HepG2 (cell line): ENCODE measurements around the gene OARD1. TPM values are rescaled to one million over a fixed set of nuclear protein-coding genes. Genes with fewer than 3 reads are reported as not detected.
A peak's percentile ranks its signal among the peaks of the same experiment; 100 is the strongest.

ENCODE experiments used
- BRCA1 ChIP-seq: sonication (generic); formaldehyde crosslinking; IDR thresholded peaks from 2 replicates; pipeline ENCODE4 v1.4.0; 2020; ENCODE audit warnings: missing genetic modification reagents
- FOSL2 ChIP-seq: sonication (generic); formaldehyde crosslinking; IDR thresholded peaks from 2 replicates; pipeline ENCODE4 v1.4.0; 2020; ENCODE audit warnings: missing genetic modification reagents
- FOXP1 ChIP-seq, 2 experiments: fragments of 450-650 bp in 1 of 2; IDR thresholded peaks; 2 replicates each; pipeline ENCODE4 v1.6.1; 2017 to 2018; ENCODE audit warnings: antibody characterized with exemption in 1 of 2
- GPN1 ChIP-seq: sonication (generic); formaldehyde crosslinking; IDR thresholded peaks from 2 replicates; pipeline ENCODE4 v1.5.1; 2020; ENCODE audit warnings: missing genetic modification reagents, borderline replicate concordance
- KDM1A ChIP-seq: IDR thresholded peaks from 2 replicates; pipeline ENCODE4 v1.6.1; 2016; ENCODE audit warnings: missing compliant biosample characterization
- LCORL ChIP-seq, 2 experiments: fragments of 450-650 bp in 1 of 2; sonication (generic) in 1 of 2; formaldehyde crosslinking in 1 of 2; IDR thresholded peaks; 2 replicates each; pipeline versions ENCODE4 v1.5.0 to v1.6.1; 2017 to 2020; ENCODE audit warnings: antibody characterized with exemption in 1 of 2, missing genetic modification reagents in 1 of 2
- SALL1 ChIP-seq: sonication (generic); formaldehyde crosslinking; IDR thresholded peaks from 2 replicates; pipeline ENCODE4 v1.8.0; 2022; ENCODE audit warnings: mild to moderate bottlenecking, missing genetic modification reagents
- SMC3 ChIP-seq: IDR thresholded peaks from 2 replicates; pipeline ENCODE4 v1.6.1; 2011; ENCODE audit warnings: low read length, improper control_type of control experiment
- TRAFD1 ChIP-seq: sonication (generic); formaldehyde crosslinking; IDR thresholded peaks from 2 replicates; pipeline ENCODE4 v1.5.1; 2020; ENCODE audit warnings: missing genetic modification reagents, mild to moderate bottlenecking, borderline replicate concordance
- ZBTB21 ChIP-seq: sonication (generic); formaldehyde crosslinking; IDR thresholded peaks from 2 replicates; pipeline ENCODE4 v1.4.0; 2020; ENCODE audit warnings: missing genetic modification reagents
- ZBTB7A ChIP-seq: sonication (generic); formaldehyde crosslinking; IDR thresholded peaks from 2 replicates; pipeline ENCODE4 v1.8.0; 2022; ENCODE audit warnings: mild to moderate bottlenecking, missing genetic modification reagents
- ZC3H13 ChIP-seq: sonication (generic); formaldehyde crosslinking; IDR thresholded peaks from 2 replicates; pipeline ENCODE4 v1.8.1; 2023; ENCODE audit warnings: mild to moderate bottlenecking, missing genetic modification reagents, moderate library complexity
- ZNF12 ChIP-seq: sonication (generic); formaldehyde crosslinking; IDR thresholded peaks from 2 replicates; pipeline ENCODE4 v1.5.0; 2020; ENCODE audit warnings: missing genetic modification reagents
- ZNF260 ChIP-seq: sonication (generic); formaldehyde crosslinking; IDR thresholded peaks from 2 replicates; pipeline ENCODE4 v1.4.0; 2020; ENCODE audit warnings: missing genetic modification reagents, low read depth, mild to moderate bottlenecking, borderline replicate concordance
- ZNF274 ChIP-seq: sonication (generic); formaldehyde crosslinking; IDR thresholded peaks from 2 replicates; pipeline ENCODE4 v1.5.1; 2020; ENCODE audit warnings: mild to moderate bottlenecking, missing genetic modification reagents
- ZNF34 ChIP-seq: sonication (generic); formaldehyde crosslinking; IDR thresholded peaks from 2 replicates; pipeline ENCODE4 v1.4.0; 2020; ENCODE audit warnings: mild to moderate bottlenecking, missing genetic modification reagents, borderline replicate concordance
- ZNF501 ChIP-seq: sonication (generic); formaldehyde crosslinking; IDR thresholded peaks from 2 replicates; pipeline ENCODE4 v1.5.1; 2020; ENCODE audit warnings: mild to moderate bottlenecking, moderate library complexity, missing genetic modification reagents
- ZNF660 ChIP-seq: sonication (generic); formaldehyde crosslinking; IDR thresholded peaks from 2 replicates; pipeline ENCODE4 v1.5.1; 2020; ENCODE audit warnings: mild to moderate bottlenecking, low read depth, missing genetic modification reagents, borderline replicate concordance
- polyA plus RNA-seq, 8 experiments: library from polyadenylated mRNA; depleted of rRNA in 3 of 8; stranded (reverse) in 7 of 8; unstranded in 1 of 8; fragments of >200 nt; fragmentation: Illumina TruSeq in 4 of 8; extraction: Trizol in 4 of 8; gene quantifications; 2 replicates each; pipeline versions ENCODE4 v1.2.1 to v1.2.3, GENCODE V29; 2011 to 2016; ENCODE audit warnings: low read depth in 4 of 8, missing spikeins in 1 of 8, mixed read lengths in 1 of 8; ENCODE audit not compliant: insufficient read depth in 1 of 8
- total RNA-seq, 5 experiments: library from RNA; depleted of rRNA; stranded (reverse); fragments of >200 nt; fragmentation: Illumina TruSeq; extraction: Trizol; gene quantifications; 2 replicates each; pipeline ENCODE4 v1.2.3, GENCODE V29; 2016; ENCODE audit warnings: low read depth in 1 of 5
- TF ChIP-seq, protein P1 (sequence below): sonication (generic); formaldehyde crosslinking; IDR thresholded peaks from 2 replicates; pipeline ENCODE4 v1.4.0; 2020; ENCODE audit warnings: missing genetic modification reagents
- TF ChIP-seq, protein P2 (sequence below): IDR thresholded peaks from 2 replicates; pipeline ENCODE4 v1.6.1; 2016
- TF ChIP-seq, protein P3 (sequence below): sonication (generic); formaldehyde crosslinking; IDR thresholded peaks from 2 replicates; pipeline ENCODE4 v1.4.0; 2020; ENCODE audit warnings: missing genetic modification reagents, borderline replicate concordance

Gene OARD1
- total and polyA plus RNA-seq, 2 of the 13 experiments (the other 11 are each of a cell fraction or from before 2014, with no cell fraction given), result 18.4 to 49.0 TPM

DNA sequence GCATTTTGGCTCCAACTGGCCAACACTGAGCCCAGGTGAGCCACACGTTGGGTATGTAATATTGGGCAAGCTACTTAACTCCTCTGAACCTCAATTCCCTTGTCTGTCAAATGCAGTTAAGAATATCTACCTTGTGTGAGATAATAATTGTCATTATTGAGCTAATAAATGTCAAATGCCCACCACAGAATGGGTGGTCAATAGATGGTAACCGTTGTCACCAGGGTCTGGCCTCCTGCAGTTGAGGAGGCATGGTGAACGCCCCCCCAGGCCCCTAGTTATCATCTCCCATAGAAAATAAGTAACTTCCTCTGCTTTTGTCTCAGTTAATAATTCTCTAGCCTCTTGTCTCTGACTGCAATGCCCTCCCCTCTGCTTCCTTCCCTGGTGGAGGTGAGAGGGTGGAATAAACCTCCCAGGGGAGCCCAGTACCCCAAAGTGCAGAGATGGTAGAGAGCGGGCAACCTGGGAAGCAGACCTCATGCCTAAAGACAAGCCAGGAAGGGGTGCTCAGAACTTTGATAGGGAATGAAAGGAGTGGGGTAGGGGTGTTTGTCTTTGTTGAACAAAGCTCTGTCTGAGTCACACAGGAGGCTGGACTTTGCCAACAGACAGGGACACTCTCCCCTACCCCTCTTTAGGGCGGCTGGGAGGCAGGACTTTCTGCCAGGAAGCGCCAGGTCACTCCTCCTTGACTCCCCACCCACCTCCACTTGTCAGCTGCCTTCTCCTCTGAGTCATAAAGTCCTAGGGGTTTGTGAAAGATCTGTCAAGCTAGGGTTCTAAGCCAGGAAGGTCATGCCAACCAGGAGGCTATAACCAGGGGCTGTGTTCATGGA is 31.8 kb downstream of the OARD1 start (continued):
- TF ChIP-seq, protein P1, sequence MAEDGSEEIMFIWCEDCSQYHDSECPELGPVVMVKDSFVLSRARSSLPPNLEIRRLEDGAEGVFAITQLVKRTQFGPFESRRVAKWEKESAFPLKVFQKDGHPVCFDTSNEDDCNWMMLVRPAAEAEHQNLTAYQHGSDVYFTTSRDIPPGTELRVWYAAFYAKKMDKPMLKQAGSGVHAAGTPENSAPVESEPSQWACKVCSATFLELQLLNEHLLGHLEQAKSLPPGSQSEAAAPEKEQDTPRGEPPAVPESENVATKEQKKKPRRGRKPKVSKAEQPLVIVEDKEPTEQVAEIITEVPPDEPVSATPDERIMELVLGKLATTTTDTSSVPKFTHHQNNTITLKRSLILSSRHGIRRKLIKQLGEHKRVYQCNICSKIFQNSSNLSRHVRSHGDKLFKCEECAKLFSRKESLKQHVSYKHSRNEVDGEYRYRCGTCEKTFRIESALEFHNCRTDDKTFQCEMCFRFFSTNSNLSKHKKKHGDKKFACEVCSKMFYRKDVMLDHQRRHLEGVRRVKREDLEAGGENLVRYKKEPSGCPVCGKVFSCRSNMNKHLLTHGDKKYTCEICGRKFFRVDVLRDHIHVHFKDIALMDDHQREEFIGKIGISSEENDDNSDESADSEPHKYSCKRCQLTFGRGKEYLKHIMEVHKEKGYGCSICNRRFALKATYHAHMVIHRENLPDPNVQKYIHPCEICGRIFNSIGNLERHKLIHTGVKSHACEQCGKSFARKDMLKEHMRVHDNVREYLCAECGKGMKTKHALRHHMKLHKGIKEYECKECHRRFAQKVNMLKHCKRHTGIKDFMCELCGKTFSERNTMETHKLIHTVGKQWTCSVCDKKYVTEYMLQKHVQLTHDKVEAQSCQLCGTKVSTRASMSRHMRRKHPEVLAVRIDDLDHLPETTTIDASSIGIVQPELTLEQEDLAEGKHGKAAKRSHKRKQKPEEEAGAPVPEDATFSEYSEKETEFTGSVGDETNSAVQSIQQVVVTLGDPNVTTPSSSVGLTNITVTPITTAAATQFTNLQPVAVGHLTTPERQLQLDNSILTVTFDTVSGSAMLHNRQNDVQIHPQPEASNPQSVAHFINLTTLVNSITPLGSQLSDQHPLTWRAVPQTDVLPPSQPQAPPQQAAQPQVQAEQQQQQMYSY (CRISPR knock-in tag), result no peak
- TF ChIP-seq BRCA1 (CRISPR knock-in tag) (no peak), ZNF34 (CRISPR knock-in tag) (0 out of 2 replicates have a peak, but pooled peaks have one; percentile 52), SMC3 (peak; percentile 3; the same call in 1 of the 2 replicates), GPN1 (CRISPR knock-in tag) (no peak), FOXP1 (IDR thresholded peaks at IDR 0.05) (no peak), FOXP1 (CRISPR knock-in tag; IDR thresholded peaks at IDR 0.05) (peak; percentile 55), ZC3H13 (CRISPR knock-in tag) (no peak), SALL1 (CRISPR knock-in tag) (peak; percentile 80), TRAFD1 (CRISPR knock-in tag) (no peak), ZNF260 (CRISPR knock-in tag) (no peak), LCORL (IDR thresholded peaks at IDR 0.05) (no peak), LCORL (CRISPR knock-in tag; IDR thresholded peaks at IDR 0.05) (peak; percentile 82), ZNF501 (CRISPR knock-in tag) (no peak; the same call in 1 of the 2 replicates), ZNF12 (CRISPR knock-in tag) (no peak), KDM1A (CRISPR knock-in tag) (no peak), ZNF274 (CRISPR knock-in tag) (peak; percentile 80; the same call in 1 of the 2 replicates), ZNF660 (no peak), ZBTB21 (CRISPR knock-in tag) (no peak), FOSL2 (CRISPR knock-in tag) (peak; percentile 97), ZBTB7A (CRISPR knock-in tag) (peak; percentile 41; the same call in 1 of the 2 replicates)
- TF ChIP-seq, protein P2, sequence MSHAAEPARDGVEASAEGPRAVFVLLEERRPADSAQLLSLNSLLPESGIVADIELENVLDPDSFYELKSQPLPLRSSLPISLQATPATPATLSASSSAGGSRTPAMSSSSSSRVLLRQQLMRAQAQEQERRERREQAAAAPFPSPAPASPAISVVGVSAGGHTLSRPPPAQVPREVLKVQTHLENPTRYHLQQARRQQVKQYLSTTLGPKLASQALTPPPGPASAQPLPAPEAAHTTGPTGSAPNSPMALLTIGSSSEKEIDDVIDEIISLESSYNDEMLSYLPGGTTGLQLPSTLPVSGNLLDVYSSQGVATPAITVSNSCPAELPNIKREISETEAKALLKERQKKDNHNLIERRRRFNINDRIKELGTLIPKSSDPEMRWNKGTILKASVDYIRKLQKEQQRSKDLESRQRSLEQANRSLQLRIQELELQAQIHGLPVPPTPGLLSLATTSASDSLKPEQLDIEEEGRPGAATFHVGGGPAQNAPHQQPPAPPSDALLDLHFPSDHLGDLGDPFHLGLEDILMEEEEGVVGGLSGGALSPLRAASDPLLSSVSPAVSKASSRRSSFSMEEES (CRISPR knock-in tag), result peak; percentile 93
- TF ChIP-seq, protein P3, sequence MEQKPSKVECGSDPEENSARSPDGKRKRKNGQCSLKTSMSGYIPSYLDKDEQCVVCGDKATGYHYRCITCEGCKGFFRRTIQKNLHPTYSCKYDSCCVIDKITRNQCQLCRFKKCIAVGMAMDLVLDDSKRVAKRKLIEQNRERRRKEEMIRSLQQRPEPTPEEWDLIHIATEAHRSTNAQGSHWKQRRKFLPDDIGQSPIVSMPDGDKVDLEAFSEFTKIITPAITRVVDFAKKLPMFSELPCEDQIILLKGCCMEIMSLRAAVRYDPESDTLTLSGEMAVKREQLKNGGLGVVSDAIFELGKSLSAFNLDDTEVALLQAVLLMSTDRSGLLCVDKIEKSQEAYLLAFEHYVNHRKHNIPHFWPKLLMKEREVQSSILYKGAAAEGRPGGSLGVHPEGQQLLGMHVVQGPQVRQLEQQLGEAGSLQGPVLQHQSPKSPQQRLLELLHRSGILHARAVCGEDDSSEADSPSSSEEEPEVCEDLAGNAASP, result peak; percentile 53; the same call in 1 of the 2 replicates
